A549 (cell line): Measurements from ENCODE around the gene KLF2.

Experiments
- GATA3 ChIP-seq: IDR thresholded peaks from 2 replicates; pipeline ENCODE4 v1.6.1; 2012; ENCODE audit warnings: borderline replicate concordance
- HES2 ChIP-seq: fragments of >200 bp; sonication (Bioruptor Twin); formaldehyde crosslinking; IDR thresholded peaks from 2 replicates; pipeline ENCODE4 v1.6.1; 2016
- HEYL ChIP-seq: fragments of 250-450 bp; sonication (Bioruptor Pico); IDR thresholded peaks from 2 replicates; pipeline ENCODE4 v1.8.0; 2021; ENCODE audit warnings: mild to moderate bottlenecking, moderate library complexity
- HOXA7 ChIP-seq: fragments of 250-450 bp; sonication (Bioruptor Pico); IDR thresholded peaks from 2 replicates; pipeline ENCODE4 v1.5.0; 2020; ENCODE audit warnings: mild to moderate bottlenecking, moderate library complexity
- JUN ChIP-seq, 2 experiments: fragments of >200 bp; sonication (Bioruptor Twin); formaldehyde crosslinking; IDR thresholded peaks; 2 replicates in 1 of 2; 3 replicates in 1 of 2; pipeline ENCODE4 v1.6.1; 2016 to 2017
- PHF8 ChIP-seq: fragments of 200-600 bp; sonication (generic); IDR thresholded peaks from 2 replicates; pipeline ENCODE4 v1.6.1; 2016; ENCODE audit warnings: low read depth, mild to moderate bottlenecking, antibody characterized with exemption, moderate library complexity, borderline replicate concordance
- POLR2A ChIP-seq: IDR thresholded peaks from 2 replicates; pipeline ENCODE4 v1.6.1; 2012; ENCODE audit warnings: mild to moderate bottlenecking, low read length
- RARB ChIP-seq: fragments of 250-450 bp; sonication (Bioruptor Pico); IDR thresholded peaks from 2 replicates; pipeline ENCODE4 v1.8.0; 2021; ENCODE audit warnings: mild to moderate bottlenecking, moderate library complexity
- RFX5 ChIP-seq: fragments of 450-650 bp; IDR thresholded peaks from 2 replicates; pipeline ENCODE4 v1.7.1; 2014; ENCODE audit warnings: antibody characterized with exemption, mild to moderate bottlenecking, moderate library complexity
- TF ChIP-seq, protein P1 (sequence below): fragments of >200 bp; sonication (Bioruptor Twin); formaldehyde crosslinking; IDR thresholded peaks from 3 replicates; pipeline ENCODE4 v1.5.1; 2016
- TF ChIP-seq, protein P2 (sequence below): fragments of 200-600 bp; sonication (generic); IDR thresholded peaks from 2 replicates; pipeline ENCODE4 v1.6.1; 2016; ENCODE audit warnings: antibody characterized with exemption, mild to moderate bottlenecking, moderate library complexity
- TF ChIP-seq, protein P3 (sequence below): IDR thresholded peaks from 2 replicates; pipeline ENCODE4 v1.6.1; 2012
- TF ChIP-seq, protein P4 (sequence below): IDR thresholded peaks from 2 replicates; pipeline ENCODE4 v1.6.1; 2012

DNA sequence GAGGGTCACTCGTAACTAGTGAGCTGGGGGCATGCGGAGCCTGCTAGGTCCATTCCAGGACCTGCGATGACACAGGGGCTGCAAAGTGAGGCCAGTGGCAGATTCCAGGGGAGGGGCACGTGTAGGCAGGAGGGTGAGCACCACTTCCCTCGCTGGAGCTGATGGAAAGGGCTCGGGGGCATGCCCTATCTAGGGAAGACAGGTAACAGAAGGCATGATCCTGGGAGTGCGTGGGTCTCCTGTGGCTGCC lies 51.2 kb downstream of the KLF2 start:
- TF ChIP-seq, protein P1, sequence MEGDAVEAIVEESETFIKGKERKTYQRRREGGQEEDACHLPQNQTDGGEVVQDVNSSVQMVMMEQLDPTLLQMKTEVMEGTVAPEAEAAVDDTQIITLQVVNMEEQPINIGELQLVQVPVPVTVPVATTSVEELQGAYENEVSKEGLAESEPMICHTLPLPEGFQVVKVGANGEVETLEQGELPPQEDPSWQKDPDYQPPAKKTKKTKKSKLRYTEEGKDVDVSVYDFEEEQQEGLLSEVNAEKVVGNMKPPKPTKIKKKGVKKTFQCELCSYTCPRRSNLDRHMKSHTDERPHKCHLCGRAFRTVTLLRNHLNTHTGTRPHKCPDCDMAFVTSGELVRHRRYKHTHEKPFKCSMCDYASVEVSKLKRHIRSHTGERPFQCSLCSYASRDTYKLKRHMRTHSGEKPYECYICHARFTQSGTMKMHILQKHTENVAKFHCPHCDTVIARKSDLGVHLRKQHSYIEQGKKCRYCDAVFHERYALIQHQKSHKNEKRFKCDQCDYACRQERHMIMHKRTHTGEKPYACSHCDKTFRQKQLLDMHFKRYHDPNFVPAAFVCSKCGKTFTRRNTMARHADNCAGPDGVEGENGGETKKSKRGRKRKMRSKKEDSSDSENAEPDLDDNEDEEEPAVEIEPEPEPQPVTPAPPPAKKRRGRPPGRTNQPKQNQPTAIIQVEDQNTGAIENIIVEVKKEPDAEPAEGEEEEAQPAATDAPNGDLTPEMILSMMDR = no peak
- TF ChIP-seq POLR2A (no peak), JUN (IDR thresholded peaks at IDR 0.05) (no peak), RFX5 (no peak), RARB (CRISPR knock-in tag) (no peak), HOXA7 (no peak), GATA3 (no peak), PHF8 (no peak), HEYL (CRISPR knock-in tag) (no peak), HES2 (no peak)
- TF ChIP-seq, protein P2, sequence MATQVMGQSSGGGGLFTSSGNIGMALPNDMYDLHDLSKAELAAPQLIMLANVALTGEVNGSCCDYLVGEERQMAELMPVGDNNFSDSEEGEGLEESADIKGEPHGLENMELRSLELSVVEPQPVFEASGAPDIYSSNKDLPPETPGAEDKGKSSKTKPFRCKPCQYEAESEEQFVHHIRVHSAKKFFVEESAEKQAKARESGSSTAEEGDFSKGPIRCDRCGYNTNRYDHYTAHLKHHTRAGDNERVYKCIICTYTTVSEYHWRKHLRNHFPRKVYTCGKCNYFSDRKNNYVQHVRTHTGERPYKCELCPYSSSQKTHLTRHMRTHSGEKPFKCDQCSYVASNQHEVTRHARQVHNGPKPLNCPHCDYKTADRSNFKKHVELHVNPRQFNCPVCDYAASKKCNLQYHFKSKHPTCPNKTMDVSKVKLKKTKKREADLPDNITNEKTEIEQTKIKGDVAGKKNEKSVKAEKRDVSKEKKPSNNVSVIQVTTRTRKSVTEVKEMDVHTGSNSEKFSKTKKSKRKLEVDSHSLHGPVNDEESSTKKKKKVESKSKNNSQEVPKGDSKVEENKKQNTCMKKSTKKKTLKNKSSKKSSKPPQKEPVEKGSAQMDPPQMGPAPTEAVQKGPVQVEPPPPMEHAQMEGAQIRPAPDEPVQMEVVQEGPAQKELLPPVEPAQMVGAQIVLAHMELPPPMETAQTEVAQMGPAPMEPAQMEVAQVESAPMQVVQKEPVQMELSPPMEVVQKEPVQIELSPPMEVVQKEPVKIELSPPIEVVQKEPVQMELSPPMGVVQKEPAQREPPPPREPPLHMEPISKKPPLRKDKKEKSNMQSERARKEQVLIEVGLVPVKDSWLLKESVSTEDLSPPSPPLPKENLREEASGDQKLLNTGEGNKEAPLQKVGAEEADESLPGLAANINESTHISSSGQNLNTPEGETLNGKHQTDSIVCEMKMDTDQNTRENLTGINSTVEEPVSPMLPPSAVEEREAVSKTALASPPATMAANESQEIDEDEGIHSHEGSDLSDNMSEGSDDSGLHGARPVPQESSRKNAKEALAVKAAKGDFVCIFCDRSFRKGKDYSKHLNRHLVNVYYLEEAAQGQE = no peak
- TF ChIP-seq, protein P3, sequence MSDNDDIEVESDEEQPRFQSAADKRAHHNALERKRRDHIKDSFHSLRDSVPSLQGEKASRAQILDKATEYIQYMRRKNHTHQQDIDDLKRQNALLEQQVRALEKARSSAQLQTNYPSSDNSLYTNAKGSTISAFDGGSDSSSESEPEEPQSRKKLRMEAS = no peak
- TF ChIP-seq, protein P4, sequence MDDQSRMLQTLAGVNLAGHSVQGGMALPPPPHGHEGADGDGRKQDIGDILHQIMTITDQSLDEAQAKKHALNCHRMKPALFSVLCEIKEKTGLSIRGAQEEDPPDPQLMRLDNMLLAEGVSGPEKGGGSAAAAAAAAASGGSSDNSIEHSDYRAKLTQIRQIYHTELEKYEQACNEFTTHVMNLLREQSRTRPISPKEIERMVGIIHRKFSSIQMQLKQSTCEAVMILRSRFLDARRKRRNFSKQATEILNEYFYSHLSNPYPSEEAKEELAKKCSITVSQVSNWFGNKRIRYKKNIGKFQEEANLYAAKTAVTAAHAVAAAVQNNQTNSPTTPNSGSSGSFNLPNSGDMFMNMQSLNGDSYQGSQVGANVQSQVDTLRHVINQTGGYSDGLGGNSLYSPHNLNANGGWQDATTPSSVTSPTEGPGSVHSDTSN = no peak
